H1 (cell line): ENCODE measurements around the gene PSMG2. TPM values are rescaled to one million over a fixed set of nuclear protein-coding genes. Genes with fewer than 3 reads are reported as not detected.

Experiments used
- CTCF ChIA-PET: fragments of 300-600 bp; sonication (Branson Sonifier 250); formaldehyde crosslinking; loops from one replicate; lab custom pipeline; 2021; ENCODE audit not compliant: partially characterized antibody; lab: Charles Lee
- POLR2A ChIA-PET: fragments of 300-600 bp; sonication (Branson Sonifier 250); formaldehyde crosslinking; loops from one replicate; lab custom pipeline; 2021; ENCODE audit warnings: inconsistent platforms; ENCODE audit not compliant: partially characterized antibody; lab: Charles Lee
- DNase-seq, 2 experiments: peaks; one replicate each; pipeline versions ENCODE4 v3.0.0 to v3.0.0-alpha.2; 2010 to 2022; ENCODE audit warnings: low spot score in 2 of 2, low read depth in 1 of 2, mixed read lengths in 1 of 2
- FAIRE-seq: peaks from 2 replicates; lab custom pipeline; 2011; peaks lifted over from hg19 to GRCh38; lab: Jason Lieb, UNC
- H2AFZ ChIP-seq: 2 replicates; pipeline ENCODE4 v1.8.1; 2012; ENCODE audit warnings: low read length, inconsistent platforms
- H2AK5ac ChIP-seq: 2 replicates; pipeline ENCODE4 v1.6.1; 2013; ENCODE audit warnings: low read depth, low read length
- H2BK120ac ChIP-seq: replicated peaks from 2 replicates; pipeline ENCODE3; 2013; ENCODE audit warnings: low read depth, low read length, inconsistent platforms
- H2BK12ac ChIP-seq: 2 replicates; pipeline ENCODE4 v1.6.1; 2013; ENCODE audit warnings: low read depth, low read length
- H2BK15ac ChIP-seq: 2 replicates; pipeline ENCODE4 v1.6.1; 2013; ENCODE audit warnings: low read length
- H2BK20ac ChIP-seq: 2 replicates; pipeline ENCODE4 v1.6.1; 2013; ENCODE audit warnings: low read length
- H2BK5ac ChIP-seq: 2 replicates; pipeline ENCODE4 v1.6.1; 2013; ENCODE audit warnings: low read depth, low read length
- H3K14ac ChIP-seq: 2 replicates; pipeline ENCODE4 v1.6.1; 2013; ENCODE audit warnings: inconsistent platforms; ENCODE audit not compliant: insufficient read length
- H3K18ac ChIP-seq: 2 replicates; pipeline ENCODE4 v1.6.1; 2013; ENCODE audit warnings: low read length; ENCODE audit errors: extremely low read depth
- H3K23ac ChIP-seq: 2 replicates; pipeline ENCODE4 v1.6.1; 2013; ENCODE audit warnings: inconsistent platforms; ENCODE audit not compliant: insufficient read length
- H3K23me2 ChIP-seq: 2 replicates; pipeline ENCODE4 v1.6.1; 2013; ENCODE audit warnings: low read depth, low read length
- H3K27ac ChIP-seq: 2 replicates; pipeline ENCODE4 v1.6.1; 2011; ENCODE audit warnings: low read depth, low read length, inconsistent platforms
- H3K27me3 ChIP-seq, 4 experiments: replicated peaks in 1 of 4; 1 replicate in 1 of 4; 2 replicates in 3 of 4; pipeline versions ENCODE4 v1.6.1 to v1.8.1; 2011 to 2013; ENCODE audit warnings: low read length in 3 of 4, mild to moderate bottlenecking in 3 of 4, inconsistent platforms in 2 of 4, mixed read lengths in 2 of 4, moderate library complexity in 1 of 4; ENCODE audit not compliant: control insufficient read depth in 3 of 4, insufficient read depth in 3 of 4; ENCODE audit errors: extremely low read depth in 1 of 4
- H3K36me3 ChIP-seq, 4 experiments: 2 replicates each; pipeline versions ENCODE4 v1.6.1 to v1.8.1; 2011 to 2013; ENCODE audit warnings: mild to moderate bottlenecking in 4 of 4, low read length in 3 of 4, moderate library complexity in 2 of 4, control low read depth in 1 of 4, inconsistent platforms in 1 of 4; ENCODE audit not compliant: insufficient read depth in 4 of 4, control insufficient read depth in 2 of 4
- H3K4ac ChIP-seq: replicated peaks from 2 replicates; pipeline ENCODE3; 2013; ENCODE audit warnings: low read length, low read depth, mixed read lengths, inconsistent platforms; ENCODE audit not compliant: insufficient read length
- H3K4me1 ChIP-seq, 4 experiments: replicated peaks in 1 of 4; 1 replicate in 1 of 4; 2 replicates in 3 of 4; pipeline versions ENCODE4 v1.6.1 to v1.8.1; 2011 to 2013; ENCODE audit warnings: low read length in 3 of 4, inconsistent platforms in 2 of 4, mixed read lengths in 1 of 4; ENCODE audit not compliant: insufficient read depth in 4 of 4, control insufficient read depth in 3 of 4
- H3K4me2 ChIP-seq, 2 experiments: 2 replicates each; pipeline versions ENCODE4 v1.6.1 to v1.8.1; 2011 to 2013; ENCODE audit warnings: low read depth in 2 of 2, low read length in 2 of 2, control low read depth in 1 of 2, inconsistent platforms in 1 of 2, mild to moderate bottlenecking in 1 of 2; ENCODE audit not compliant: insufficient read depth in 1 of 2
- H3K4me3 ChIP-seq, 4 experiments: fragments of 200-600, 300-600 bp in 1 of 4; sonication (generic), shearing (Covaris generic), sonication (Bioruptor Twin) in 1 of 4; 2 replicates each; pipeline versions ENCODE4 v1.5.1 to v1.8.1; 2011 to 2016; ENCODE audit warnings: low read length in 4 of 4, low read depth in 3 of 4, control low read depth in 2 of 4, inconsistent platforms in 2 of 4, mild to moderate bottlenecking in 2 of 4, mixed read lengths in 1 of 4, moderate library complexity in 1 of 4; ENCODE audit not compliant: insufficient read depth in 2 of 4; ENCODE audit errors: extremely low read depth in 1 of 4
- H3K56ac ChIP-seq: replicated peaks from 2 replicates; pipeline ENCODE3; 2013; ENCODE audit warnings: low read depth, mild to moderate bottlenecking, mixed read lengths, low read length, inconsistent platforms; ENCODE audit not compliant: insufficient read length
- H3K79me1 ChIP-seq: 2 replicates; pipeline ENCODE4 v1.6.1; 2013; ENCODE audit warnings: low read depth, low read length, control low read depth
- H3K79me2 ChIP-seq, 2 experiments: 2 replicates each; pipeline versions ENCODE4 v1.6.1 to v1.8.1; 2012 to 2013; ENCODE audit warnings: low read length in 2 of 2, mild to moderate bottlenecking in 2 of 2, inconsistent platforms in 1 of 2; ENCODE audit not compliant: insufficient read depth in 2 of 2, control insufficient read depth in 1 of 2
- H3K9ac ChIP-seq, 4 experiments: replicated peaks in 1 of 4; 1 replicate in 1 of 4; 2 replicates in 3 of 4; pipeline versions ENCODE4 v1.6.1 to v1.8.1; 2011 to 2013; ENCODE audit warnings: low read depth in 3 of 4, low read length in 3 of 4, control low read depth in 2 of 4, mild to moderate bottlenecking in 2 of 4, moderate library complexity in 2 of 4, inconsistent platforms in 1 of 4; ENCODE audit errors: extremely low read depth in 1 of 4
- H3K9me3 ChIP-seq, 2 experiments: 2 replicates each; pipeline versions ENCODE4 v1.6.1 to v1.8.1; 2012 to 2013; ENCODE audit warnings: mild to moderate bottlenecking in 2 of 2, moderate library complexity in 2 of 2, control low read depth in 1 of 2, inconsistent platforms in 1 of 2, low read depth in 1 of 2, low read length in 1 of 2, mixed read lengths in 1 of 2; ENCODE audit not compliant: insufficient read depth in 2 of 2
- H4K20me1 ChIP-seq, 2 experiments: replicated peaks in 1 of 2; 2 replicates each; pipeline versions ENCODE3 to v1.8.1; 2011 to 2013; ENCODE audit warnings: inconsistent platforms in 2 of 2, low read length in 2 of 2, mild to moderate bottlenecking in 1 of 2; ENCODE audit not compliant: insufficient read depth in 2 of 2, control insufficient read depth in 1 of 2
- H4K5ac ChIP-seq: 2 replicates; pipeline ENCODE4 v1.6.1; 2013; ENCODE audit warnings: low read length, low read depth, mixed read lengths, inconsistent platforms; ENCODE audit not compliant: insufficient read length
- H4K8ac ChIP-seq: 2 replicates; pipeline ENCODE4 v1.8.0; 2013; ENCODE audit warnings: mild to moderate bottlenecking, moderate library complexity, low read length, inconsistent platforms; ENCODE audit not compliant: insufficient read depth; ENCODE audit errors: extremely low read depth
- H4K91ac ChIP-seq: replicated peaks from 2 replicates; pipeline ENCODE3; 2013; ENCODE audit warnings: low read length, mixed read lengths, inconsistent platforms; ENCODE audit not compliant: insufficient read length
- ATF2 ChIP-seq: IDR thresholded peaks from 2 replicates; pipeline ENCODE4 v1.6.1; 2012; ENCODE audit warnings: low read length, inconsistent platforms
- FOSL1 ChIP-seq: IDR thresholded peaks from 2 replicates; pipeline ENCODE4 v1.6.1; 2011; ENCODE audit warnings: mild to moderate bottlenecking, low read depth, low read length, moderate library complexity; ENCODE audit not compliant: insufficient read depth
- JUND ChIP-seq: IDR thresholded peaks from 2 replicates; pipeline ENCODE4 v1.6.1; 2011; ENCODE audit warnings: mild to moderate bottlenecking, improper control_type of control experiment, low read length
- NANOG ChIP-seq: IDR thresholded peaks from 2 replicates; pipeline ENCODE4 v1.6.1; 2011; ENCODE audit warnings: low read length, low read depth, mild to moderate bottlenecking, inconsistent platforms; ENCODE audit not compliant: insufficient read depth, poor library complexity, severe bottlenecking
- NRF1 ChIP-seq: IDR thresholded peaks from 2 replicates; pipeline ENCODE4 v1.6.1; 2011; ENCODE audit warnings: mild to moderate bottlenecking, low read depth, low read length, improper control_type of control experiment
- POLR2AphosphoS5 ChIP-seq: IDR thresholded peaks from 2 replicates; pipeline ENCODE4 v1.6.1; 2011; ENCODE audit warnings: low read depth, low read length
- SIX5 ChIP-seq: IDR thresholded peaks from 2 replicates; pipeline ENCODE4 v1.6.1; 2011; ENCODE audit warnings: mild to moderate bottlenecking, low read depth, low read length
- SP4 ChIP-seq: IDR thresholded peaks from 2 replicates; pipeline ENCODE4 v1.6.1; 2012; ENCODE audit warnings: low read length, inconsistent platforms
- SRF ChIP-seq: IDR thresholded peaks from 2 replicates; pipeline ENCODE4 v1.6.1; 2011; ENCODE audit warnings: mild to moderate bottlenecking, low read depth, low read length, moderate library complexity
- TAF1 ChIP-seq: IDR thresholded peaks from 2 replicates; pipeline ENCODE4 v1.6.1; 2011; ENCODE audit warnings: mild to moderate bottlenecking, low read depth, low read length
- YY1 ChIP-seq: IDR thresholded peaks from 2 replicates; pipeline ENCODE4 v1.6.1; 2011; ENCODE audit warnings: low read depth, mild to moderate bottlenecking, low read length
- WGBS, 2 experiments: shearing (Covaris generic) in 1 of 2; methylation state at CpG; one replicate each; pipeline versions ENCODE4 v1.1.6 to v1.1.7; 2013 to 2015; ENCODE audit warnings: low lambda C conversion rate in 2 of 2, mixed read lengths in 2 of 2, inconsistent platforms in 1 of 2, low coverage in 1 of 2, missing lambda C conversion rate in 1 of 2; ENCODE audit not compliant: insufficient replicate concordance in 2 of 2, insufficient coverage in 1 of 2, insufficient read length in 1 of 2; ENCODE audit errors: extremely low coverage in 1 of 2, missing lambda C conversion rate in 1 of 2; 5-methylcytosine and 5-hydroxymethylcytosine counted together
- polyA plus RNA-seq, 7 experiments: library from polyadenylated mRNA; depleted of rRNA in 3 of 7; stranded (reverse) in 5 of 7; unstranded in 2 of 7; fragments of >200 nt in 5 of 7; fragments of 200-250 nt in 2 of 7; gene quantifications; 1 replicate in 5 of 7; 2 replicates in 1 of 7; 4 replicates in 1 of 7; pipeline versions ENCODE4 v1.2.1 to v1.2.3, GENCODE V29; 2011 to 2013; ENCODE audit warnings: missing spikeins in 2 of 7, mixed read lengths in 2 of 7
- total RNA-seq: library from RNA; stranded (reverse); fragmentation: NEBNext Ultra II Directional; extraction: Animal tissue kit (Norgen Biotek cat#: 25700); gene quantifications from 2 replicates; pipeline ENCODE4 v1.2.1, GENCODE V29; 2021

The PSMG2 gene
- total and polyA plus RNA-seq, 2 of the 8 experiments (the other 6 are each of a cell fraction or from before 2014, with no cell fraction given): 52.9 to 79.3 TPM

GRCh38 chr18:12741351-12741750 is 38.5 kb downstream of the PSMG2 start:
- H3K23ac ChIP-seq: no peak overlapping the region
- H2AK5ac ChIP-seq: no peak overlapping the region
- H3K23me2 ChIP-seq: no peaks in the 10 kb centered on the region
- POLR2A ChIA-PET: no interaction called here
- no peaks in the 10 kb centered on the region for H4K20me1 ChIP-seq
- no peaks in the 10 kb centered on the region; a peak in 1 of 7 replicates for H3K4me1 ChIP-seq
- H3K27me3 ChIP-seq: no peaks in the 10 kb centered on the region; a peak in 1 of 7 replicates
- H2BK120ac ChIP-seq: no peak overlapping the region
- no peak overlapping the region for H2BK15ac ChIP-seq
- no peak overlapping the region for H2BK12ac ChIP-seq
- FAIRE-seq: no peak
- H3K18ac ChIP-seq: no peak overlapping the region
- no peak overlapping the region for H4K91ac ChIP-seq
- H3K36me3 ChIP-seq: no peaks in the 10 kb centered on the region
- H4K5ac ChIP-seq: no peak overlapping the region
- CTCF ChIA-PET: interaction anchor here (1.0 to 1.4 kb wide), 3 partner anchors 14 to 150 kb away, joined by 3 read pairs; no protein-coding TSS in a partner anchor
- no peak overlapping the region for H3K4me3 ChIP-seq
- no peak overlapping the region for H2BK5ac ChIP-seq
- TF ChIP-seq JUND: no peak
- TF ChIP-seq NANOG: no peak
- TF ChIP-seq YY1: no peak
- no peak for TF ChIP-seq SRF
- TF ChIP-seq TAF1: no peak
- TF ChIP-seq NRF1: no peak
- no peak for TF ChIP-seq POLR2AphosphoS5
- no peak for TF ChIP-seq ATF2
- no peak for TF ChIP-seq FOSL1
- no peak for TF ChIP-seq SIX5
- no peak for TF ChIP-seq SP4
- H3K9ac ChIP-seq: no peak overlapping the region
- no peak overlapping the region for H2BK20ac ChIP-seq
- H2AFZ ChIP-seq: no peak overlapping the region
- no peaks in the 10 kb centered on the region for H3K79me2 ChIP-seq
- H3K79me1 ChIP-seq: no peaks in the 10 kb centered on the region
- no peak for DNase-seq
- 77% methylated on average over 6 of the region's 6 CpGs; no CpG with 5 or more reads in 1 of the 2 experiments for WGBS, 2 experiments
- no peak overlapping the region for H3K27ac ChIP-seq
- H3K56ac ChIP-seq: no peak overlapping the region
- no peak overlapping the region for H4K8ac ChIP-seq
- no peaks in the 10 kb centered on the region for H3K9me3 ChIP-seq
- H3K14ac ChIP-seq: no peak overlapping the region
- H3K4ac ChIP-seq: no peak overlapping the region
- H3K4me2 ChIP-seq: no peak overlapping the region
